Neural progenitor cell (in vitro differentiated cells): ENCODE measurements around the gene INSC.

Experiments
- EZH2 ChIP-seq: fragments of 200-600 bp; sonication (generic); IDR thresholded peaks from 2 replicates; pipeline ENCODE4 v1.6.1; 2017; ENCODE audit warnings: antibody characterized with exemption, mild to moderate bottlenecking, moderate library complexity
- TF ChIP-seq, protein P1 (sequence below): fragments of 200-600 bp; sonication (generic); IDR thresholded peaks from 2 replicates; pipeline ENCODE4 v1.5.1; 2017; ENCODE audit warnings: antibody characterized with exemption, mild to moderate bottlenecking

DNA sequence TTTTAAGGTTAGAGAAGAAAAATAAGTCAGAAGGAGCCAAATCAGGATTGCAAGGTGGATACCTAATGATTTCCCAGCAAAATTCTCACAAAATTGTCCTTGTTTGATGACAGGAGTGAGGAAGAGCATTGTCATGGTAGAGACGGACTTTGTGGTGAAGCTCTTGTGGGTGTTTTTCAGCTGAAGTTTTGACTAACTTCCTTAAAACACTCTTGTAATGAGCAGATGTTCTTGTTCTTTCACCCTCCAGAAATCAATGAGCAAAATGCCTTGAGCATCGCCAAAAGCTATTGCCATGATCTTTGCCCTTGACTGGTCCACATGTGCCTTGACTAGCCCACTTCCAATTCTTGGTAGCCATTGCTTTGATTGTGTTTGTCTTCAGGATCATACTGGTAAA, 21.3 kb upstream of the INSC start:
- TF ChIP-seq, protein P1, sequence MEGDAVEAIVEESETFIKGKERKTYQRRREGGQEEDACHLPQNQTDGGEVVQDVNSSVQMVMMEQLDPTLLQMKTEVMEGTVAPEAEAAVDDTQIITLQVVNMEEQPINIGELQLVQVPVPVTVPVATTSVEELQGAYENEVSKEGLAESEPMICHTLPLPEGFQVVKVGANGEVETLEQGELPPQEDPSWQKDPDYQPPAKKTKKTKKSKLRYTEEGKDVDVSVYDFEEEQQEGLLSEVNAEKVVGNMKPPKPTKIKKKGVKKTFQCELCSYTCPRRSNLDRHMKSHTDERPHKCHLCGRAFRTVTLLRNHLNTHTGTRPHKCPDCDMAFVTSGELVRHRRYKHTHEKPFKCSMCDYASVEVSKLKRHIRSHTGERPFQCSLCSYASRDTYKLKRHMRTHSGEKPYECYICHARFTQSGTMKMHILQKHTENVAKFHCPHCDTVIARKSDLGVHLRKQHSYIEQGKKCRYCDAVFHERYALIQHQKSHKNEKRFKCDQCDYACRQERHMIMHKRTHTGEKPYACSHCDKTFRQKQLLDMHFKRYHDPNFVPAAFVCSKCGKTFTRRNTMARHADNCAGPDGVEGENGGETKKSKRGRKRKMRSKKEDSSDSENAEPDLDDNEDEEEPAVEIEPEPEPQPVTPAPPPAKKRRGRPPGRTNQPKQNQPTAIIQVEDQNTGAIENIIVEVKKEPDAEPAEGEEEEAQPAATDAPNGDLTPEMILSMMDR = no peak
- TF ChIP-seq EZH2 = no peak
